Measurements from ENCODE around the gene ZFP3.
"Not testable (repeated sequence)": the region's sequence is repeated elsewhere in the genome, so short reads cannot be mapped to it uniquely, and the experiment has no call there.

Gene ZFP3

DNA sequence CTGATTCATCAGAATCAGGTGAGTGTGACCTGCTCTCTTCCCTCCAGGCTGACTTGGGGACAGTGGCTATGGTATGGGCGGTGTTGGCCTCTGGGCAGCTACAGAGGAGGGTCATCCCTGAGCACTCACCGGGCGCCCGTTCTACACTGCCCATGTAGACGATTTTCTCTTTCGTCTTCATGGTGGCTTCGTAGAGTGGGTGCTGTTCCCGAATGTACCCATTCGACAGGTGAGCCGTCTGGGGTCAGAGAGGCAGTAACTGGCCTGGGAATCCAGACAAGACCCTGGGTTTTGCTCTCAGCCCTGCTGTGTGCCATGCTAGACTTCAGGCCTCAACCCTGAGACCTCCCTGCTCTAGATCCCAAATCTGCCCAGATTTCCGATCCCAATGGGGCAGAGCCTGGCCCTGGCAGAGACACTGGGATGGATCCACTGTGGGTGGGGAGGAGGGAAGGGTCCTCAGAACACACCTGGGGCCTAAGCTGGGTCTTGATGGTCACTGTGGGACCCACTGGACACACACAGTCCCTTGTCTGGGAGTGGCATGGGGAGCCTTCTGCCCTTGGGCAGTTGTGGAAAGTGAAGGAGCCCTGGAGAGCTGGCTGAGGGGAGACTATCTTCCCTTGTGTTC is 50.8 kb downstream of the ZFP3 start:
- no peak for DNase-seq (ENCODE audit: low read depth)
- TF ChIP-seq, protein P1, sequence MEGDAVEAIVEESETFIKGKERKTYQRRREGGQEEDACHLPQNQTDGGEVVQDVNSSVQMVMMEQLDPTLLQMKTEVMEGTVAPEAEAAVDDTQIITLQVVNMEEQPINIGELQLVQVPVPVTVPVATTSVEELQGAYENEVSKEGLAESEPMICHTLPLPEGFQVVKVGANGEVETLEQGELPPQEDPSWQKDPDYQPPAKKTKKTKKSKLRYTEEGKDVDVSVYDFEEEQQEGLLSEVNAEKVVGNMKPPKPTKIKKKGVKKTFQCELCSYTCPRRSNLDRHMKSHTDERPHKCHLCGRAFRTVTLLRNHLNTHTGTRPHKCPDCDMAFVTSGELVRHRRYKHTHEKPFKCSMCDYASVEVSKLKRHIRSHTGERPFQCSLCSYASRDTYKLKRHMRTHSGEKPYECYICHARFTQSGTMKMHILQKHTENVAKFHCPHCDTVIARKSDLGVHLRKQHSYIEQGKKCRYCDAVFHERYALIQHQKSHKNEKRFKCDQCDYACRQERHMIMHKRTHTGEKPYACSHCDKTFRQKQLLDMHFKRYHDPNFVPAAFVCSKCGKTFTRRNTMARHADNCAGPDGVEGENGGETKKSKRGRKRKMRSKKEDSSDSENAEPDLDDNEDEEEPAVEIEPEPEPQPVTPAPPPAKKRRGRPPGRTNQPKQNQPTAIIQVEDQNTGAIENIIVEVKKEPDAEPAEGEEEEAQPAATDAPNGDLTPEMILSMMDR (IDR thresholded peaks at IDR 0.05; ENCODE audit: low read depth, low read length, missing control alignments), result no peak
- no peak overlapping the region for H3K4me3 ChIP-seq (ENCODE audit: low read depth, low read length)

DNA sequence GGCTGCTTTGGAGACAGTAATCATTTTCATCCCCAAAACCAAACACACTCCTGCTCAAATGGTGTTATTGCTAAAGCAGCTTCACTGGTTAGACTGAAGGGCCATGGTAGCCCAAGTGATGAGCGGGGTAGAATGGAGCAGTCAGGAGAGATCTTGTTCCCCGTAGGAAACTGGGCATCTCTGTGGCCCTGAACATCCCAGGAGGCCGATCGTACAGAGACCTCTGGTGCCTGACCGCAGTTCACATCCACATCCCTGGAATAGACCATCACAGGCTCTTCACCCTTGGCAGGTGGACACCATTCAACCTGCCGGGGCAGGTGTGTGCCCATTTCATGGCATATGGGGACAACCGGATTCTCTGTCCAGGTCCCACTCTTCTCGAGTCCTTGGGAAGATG is 51.5 kb downstream of the ZFP3 start:
- not testable (repeated sequence) for DNase-seq (ENCODE audit: low read depth); H3K4me3 ChIP-seq (ENCODE audit: low read depth, low read length)

DNA sequence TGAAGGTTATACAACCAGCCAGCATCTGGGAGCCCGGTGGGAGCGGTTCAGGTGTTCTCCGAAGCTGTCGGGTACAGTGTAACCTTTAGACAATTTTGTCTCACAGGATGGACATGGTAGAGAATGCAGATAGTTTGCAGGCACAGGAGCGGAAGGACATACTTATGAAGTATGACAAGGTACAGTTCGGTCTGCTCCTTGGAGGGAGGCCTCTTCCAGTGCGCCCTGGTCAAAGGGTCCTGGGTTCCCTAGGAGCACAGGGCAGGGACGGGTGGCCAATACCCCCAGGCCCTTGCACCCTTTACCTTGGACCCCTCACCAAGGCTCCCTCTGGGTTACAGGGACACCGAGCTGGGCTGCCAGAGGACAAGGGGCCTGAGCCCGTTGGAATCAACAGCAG is 52.0 kb downstream of the ZFP3 start:
- not testable (repeated sequence) for DNase-seq (ENCODE audit: low read depth); H3K4me3 ChIP-seq (ENCODE audit: low read depth, low read length)

DNA sequence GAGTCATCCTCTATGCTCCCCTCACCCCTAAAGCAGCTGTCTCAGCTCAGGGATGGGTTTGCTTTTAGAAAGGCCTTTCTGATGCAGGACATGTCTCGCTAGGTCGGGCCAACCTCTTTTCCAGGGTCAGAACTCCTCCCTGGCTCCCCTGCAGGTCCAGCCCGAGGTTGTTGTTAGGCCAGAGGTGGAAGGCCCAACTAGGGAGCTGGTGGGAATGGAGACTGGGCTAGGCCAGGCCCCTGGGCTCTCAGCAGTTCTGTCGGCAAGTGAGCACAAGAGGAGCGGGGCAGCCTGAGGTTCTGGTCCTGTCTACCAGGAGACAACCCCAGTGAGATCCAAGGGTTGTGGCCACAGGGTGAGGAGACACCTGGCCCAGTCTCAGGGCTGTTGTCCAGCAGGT is 52.4 kb downstream of the ZFP3 start:
- not testable (repeated sequence) for DNase-seq (ENCODE audit: low read depth); H3K4me3 ChIP-seq (ENCODE audit: low read depth, low read length)

DNA sequence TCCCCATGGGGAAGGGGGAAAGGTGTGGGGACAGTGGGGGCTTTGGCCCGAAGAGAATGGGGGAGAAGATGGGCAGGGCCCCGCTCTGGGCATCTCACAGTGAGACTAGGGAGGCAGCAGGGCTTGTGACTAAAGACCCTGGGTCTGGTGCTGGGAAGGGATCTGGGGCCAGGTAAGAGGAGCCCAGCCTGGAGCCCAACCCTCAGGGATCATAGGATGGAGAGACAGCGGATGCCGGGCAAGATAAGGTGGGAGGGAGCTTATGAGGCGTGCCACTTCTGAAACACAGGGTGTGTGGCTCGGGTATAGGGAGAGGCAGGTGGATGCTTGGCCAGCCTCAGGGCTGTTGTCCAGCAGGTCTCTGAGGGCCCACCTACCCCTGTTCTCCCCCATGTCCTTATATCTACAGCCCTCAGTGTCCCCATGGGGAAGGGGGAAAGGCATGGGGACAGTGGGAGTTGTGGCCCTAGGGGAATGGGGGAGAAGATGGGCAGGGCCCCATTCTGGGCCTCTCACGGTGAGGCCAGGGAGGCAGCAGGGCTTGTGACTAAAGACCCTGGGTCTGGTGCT is 53.0 kb downstream of the ZFP3 start:
- TF ChIP-seq, protein P1 (IDR thresholded peaks at IDR 0.05; ENCODE audit: low read depth, low read length, missing control alignments), result no peak
- no peak for DNase-seq (ENCODE audit: low read depth)
- no peak overlapping the region for H3K4me3 ChIP-seq (ENCODE audit: low read depth, low read length)

DNA sequence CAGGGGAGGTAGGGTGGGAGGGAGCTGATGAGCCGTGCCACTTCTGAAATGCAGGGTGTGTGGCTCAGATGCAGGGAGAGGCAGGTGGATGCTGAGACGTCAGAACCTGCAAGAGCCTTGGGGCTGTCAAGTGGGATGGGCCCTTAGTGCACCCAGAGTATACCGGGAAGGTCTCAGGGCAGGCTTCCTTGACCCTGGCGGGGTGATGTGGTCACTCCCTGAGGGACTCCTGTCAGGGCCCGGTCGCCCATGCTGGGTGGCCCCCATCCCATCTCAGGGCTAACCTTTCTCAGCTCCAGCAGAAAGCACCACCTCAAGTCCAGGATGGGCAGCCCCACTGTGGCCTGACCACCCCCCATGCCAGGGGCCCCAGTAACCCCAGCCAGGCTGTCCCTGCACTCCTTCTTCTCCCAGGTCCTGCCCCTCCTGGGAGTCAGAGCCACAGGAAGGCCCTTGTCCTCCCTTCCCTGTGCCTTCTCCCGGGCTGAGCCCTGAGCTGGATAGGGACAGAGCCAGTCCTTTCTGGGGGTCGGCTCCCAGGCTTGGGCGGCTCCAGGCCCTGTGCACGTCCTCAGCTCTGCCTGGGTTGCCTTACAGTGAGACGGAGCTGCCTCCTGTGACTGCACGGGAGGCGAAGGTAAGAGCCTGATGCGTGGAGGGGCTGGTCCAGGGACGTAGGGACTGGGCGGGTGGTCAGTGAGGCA is 53.7 kb downstream of the ZFP3 start:
- H3K4me3 ChIP-seq (ENCODE audit: low read depth, low read length); DNase-seq (ENCODE audit: low read depth): not testable (repeated sequence)

DNA sequence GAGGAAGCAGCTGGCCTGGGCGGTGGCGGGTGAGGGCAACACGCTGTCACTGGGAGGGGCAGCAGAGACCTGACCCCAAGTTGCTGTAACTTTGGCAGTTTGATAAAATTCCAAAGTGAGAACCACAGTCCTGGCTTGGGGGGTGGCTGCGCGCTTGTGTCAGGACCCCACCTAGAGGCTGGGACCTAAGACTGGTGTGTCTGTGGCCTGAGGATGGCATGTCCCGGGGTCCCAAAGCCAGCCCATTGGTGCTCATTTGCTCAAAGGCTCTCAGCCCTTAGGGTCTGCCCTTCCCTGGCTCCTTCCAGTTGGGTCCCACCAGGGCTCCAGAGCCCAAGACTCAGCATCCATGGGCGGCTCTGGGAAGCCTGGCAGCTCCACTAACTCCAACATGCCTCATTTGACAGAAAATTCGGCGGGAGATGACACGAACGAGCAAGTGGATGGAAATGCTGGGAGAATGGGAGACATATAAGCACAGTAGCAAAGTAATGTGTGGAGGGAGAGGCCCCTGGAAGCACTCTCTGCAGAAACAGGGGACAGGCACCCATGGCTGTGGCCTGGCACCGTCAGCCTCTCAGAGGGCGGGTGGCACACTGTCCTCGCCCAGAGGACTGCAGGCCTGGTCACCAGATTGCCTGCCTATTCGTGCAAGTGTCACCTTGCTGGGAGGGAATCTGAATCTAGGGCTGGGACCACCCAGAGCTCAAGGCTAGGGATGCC is 54.4 kb downstream of the ZFP3 start:
- DNase-seq (ENCODE audit: low read depth); H3K4me3 ChIP-seq (ENCODE audit: low read depth, low read length): not testable (repeated sequence)

DNA sequence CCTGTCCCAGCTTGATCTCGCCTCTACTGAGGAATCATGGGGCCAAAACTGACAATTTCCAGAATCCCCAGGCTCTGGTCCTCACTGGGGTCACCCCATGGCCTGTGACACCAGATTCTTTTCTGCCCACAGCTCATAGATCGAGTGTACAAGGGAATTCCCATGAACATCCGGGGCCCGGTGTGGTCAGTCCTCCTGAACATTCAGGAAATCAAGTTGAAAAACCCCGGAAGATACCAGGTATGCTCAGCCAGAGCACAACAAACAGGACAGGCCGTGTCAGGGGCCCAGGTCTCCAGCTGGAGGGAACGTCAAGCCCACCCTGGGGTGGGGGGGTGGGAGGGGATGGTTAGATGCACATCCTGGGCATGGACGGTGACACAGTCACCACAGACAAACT is 55.0 kb downstream of the ZFP3 start:
- TF ChIP-seq, protein P1 (IDR thresholded peaks at IDR 0.05; ENCODE audit: low read depth, low read length, missing control alignments), result no peak
- H3K4me3 ChIP-seq (ENCODE audit: low read depth, low read length), result no peak overlapping the region
- no peak for DNase-seq (ENCODE audit: low read depth)

DNA sequence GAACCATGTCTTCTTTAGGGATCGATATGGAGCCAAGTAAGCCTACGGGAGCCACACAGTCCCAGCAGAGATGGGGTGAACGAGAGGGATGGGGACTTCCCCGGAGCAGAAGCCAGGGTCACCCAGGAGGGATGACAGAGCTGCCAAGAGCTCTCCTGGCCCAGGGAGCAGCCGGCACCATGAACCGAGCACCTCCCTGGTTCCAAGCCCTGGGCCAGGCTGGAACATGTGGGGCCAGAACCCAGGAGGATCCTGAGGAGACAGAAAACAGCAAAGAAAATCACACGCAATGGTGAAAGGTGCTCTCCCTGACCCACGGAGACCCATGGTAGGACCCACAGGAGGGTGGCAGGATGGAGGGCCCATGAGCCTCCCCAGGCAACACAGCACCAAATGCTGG is 55.7 kb downstream of the ZFP3 start:
- not testable (repeated sequence) for H3K4me3 ChIP-seq (ENCODE audit: low read depth, low read length)

DNA sequence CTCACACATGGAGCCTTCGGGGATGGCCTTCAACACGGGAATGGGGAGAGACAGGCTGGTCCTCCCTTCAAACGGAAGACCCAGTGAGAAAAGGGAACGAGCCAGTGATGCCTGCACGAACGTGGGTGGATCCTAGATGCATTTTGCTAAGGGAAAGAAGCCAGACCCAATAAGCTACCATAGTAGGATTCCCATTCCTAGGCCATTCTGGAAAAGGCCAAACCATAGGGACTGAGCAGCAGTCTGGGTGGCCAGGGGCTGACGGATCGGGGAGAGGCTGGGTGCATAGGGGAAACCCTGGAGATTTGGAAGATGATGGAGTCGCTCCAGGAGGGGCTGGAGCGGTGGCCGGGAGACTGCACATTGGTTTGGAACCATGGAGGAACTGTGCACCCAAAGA is 56.3 kb downstream of the ZFP3 start:
- H3K4me3 ChIP-seq (ENCODE audit: low read depth, low read length); DNase-seq (ENCODE audit: low read depth): not testable (repeated sequence)

More for the DNA sequence above, 55.7 kb downstream of the ZFP3 start:
- not testable (repeated sequence) for DNase-seq (ENCODE audit: low read depth)

DNA sequence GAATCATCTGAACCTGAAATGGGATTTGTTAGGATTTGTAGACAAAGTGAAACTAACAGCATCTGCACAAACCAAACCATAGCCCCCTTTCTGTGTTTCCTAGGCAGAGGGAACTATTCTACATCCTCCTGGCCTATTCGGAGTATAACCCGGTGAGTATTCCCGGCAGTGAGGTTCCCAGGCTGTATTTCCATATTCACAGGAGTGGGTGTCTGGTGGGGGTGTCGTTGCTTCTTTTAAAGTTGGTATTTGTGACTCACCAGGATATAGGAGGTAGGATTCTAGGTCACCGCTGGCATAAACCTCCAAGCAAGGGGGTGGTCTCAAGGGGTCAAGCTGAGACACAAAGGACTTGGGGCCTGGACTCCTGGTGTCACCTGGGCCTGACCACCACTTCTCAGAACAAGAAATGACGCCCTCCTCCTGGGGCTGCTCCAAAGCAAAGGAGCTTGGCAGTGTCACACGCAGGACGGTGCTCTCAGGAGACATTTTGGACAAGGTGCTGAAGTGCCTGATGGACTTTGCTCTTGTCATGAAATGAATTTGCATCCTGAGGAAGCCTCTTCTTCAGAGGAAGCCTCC is 57.0 kb downstream of the ZFP3 start:
- not testable (repeated sequence) for DNase-seq (ENCODE audit: low read depth); H3K4me3 ChIP-seq (ENCODE audit: low read depth, low read length)

Measured in GM12864 (cell line).